ENCODE measurements around the gene ANKRD65.
"Not testable (repeated sequence)": the region's sequence is repeated elsewhere in the genome, so short reads cannot be mapped to it uniquely, and the experiment has no call there.

Gene ANKRD65

DNA sequence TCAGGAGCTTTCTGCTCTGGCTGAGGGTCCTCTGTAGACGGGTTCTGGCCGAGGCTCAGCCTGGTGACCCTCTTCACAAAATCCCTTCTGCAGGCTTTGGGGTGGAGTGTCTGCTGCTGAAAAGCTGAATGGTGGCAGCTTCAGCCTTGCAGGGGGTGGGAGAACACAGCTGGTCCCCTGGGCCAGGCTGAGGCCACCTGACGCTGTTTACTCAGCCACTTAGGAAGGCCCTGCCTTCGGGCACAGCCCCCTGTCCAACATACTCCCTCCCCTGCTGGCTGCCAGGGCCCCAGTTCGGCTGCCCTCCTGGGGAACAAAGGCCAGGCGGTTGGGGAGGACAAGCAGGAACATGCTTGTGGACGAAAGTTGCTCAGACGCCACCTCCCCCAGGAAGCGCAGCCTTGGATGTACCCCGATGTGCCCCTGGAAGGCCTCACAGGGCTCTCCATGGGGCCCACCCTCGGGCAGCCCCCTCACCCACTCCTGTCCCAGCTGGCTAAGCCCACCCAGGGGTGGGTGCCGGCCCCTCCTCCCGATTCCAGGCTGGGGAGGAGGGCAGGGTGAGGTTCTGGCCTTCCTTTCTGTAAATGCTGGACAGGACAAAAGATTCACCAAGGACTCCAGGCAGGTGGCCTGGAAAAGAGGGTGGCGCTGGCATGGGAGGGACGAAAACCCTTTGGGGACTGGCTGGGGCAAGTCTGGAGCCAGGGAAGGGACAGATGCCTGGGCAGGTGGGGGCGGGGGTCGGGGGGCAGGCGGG, at the start of gene ANKRD65:
Gene ANKRD65 (minus strand): TSS at position 130 of the 760 bp plus-strand sequence. CDS start 271 bp downstream, outside the sequence.
- no peak for DNase-seq

GRCh38 chr1:1468196-1468985, 47.3 kb upstream of the ANKRD65 start:
- not testable (repeated sequence) for DNase-seq

DNA sequence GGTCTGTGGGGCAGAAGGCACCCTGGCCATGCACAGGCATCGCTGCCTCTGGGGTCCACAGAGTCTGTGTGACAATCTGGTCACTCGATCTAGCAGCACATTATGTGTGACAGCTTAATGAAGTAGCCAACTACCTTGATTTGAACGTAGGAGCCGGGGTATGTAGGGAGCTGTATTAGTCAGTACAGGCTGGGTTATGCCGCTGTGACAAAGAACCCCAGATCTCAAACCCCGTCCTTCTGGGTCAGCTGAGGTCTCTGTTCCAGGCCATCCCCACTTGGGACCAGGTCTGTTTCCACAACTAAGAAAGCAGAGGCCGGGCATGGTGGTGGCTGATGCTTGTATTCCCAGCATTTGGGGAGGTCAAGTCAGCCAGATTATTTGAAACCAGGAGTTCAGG, 42.2 kb upstream of the ANKRD65 start:
- no peak for DNase-seq

DNA sequence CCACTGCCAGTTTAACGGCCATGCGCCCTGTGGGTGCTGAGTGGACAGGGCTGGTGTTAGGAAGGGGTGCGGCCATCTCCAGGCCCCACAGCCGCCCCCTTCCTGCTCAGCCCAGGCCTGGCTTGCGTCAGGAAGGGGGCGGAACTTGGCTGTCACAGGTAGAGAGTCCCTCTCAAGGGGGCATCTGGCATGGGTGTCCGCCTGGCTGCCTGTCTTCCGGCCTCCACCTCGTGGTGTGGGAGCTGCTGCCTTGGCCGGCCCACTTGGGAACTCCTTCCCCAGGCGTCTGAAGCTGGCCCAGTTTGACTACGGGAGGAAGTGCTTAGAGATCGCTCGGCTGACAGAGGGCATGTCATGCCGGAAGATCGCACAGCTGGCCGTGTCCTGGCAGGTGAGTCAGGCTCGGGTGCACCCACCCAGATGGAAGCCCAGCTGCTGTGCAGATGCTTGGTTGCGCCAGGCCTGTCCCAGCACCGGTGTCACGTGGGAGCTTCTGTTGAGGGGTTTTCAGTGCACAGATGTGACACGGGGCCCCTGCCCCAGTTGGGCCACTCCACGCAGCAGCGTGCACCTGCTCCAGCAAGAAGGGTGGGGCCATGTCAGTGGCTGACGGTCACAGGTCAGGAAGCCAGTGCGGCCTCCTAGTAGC, 41.4 kb upstream of the ANKRD65 start:
- DNase-seq: peak; percentile 25

DNA sequence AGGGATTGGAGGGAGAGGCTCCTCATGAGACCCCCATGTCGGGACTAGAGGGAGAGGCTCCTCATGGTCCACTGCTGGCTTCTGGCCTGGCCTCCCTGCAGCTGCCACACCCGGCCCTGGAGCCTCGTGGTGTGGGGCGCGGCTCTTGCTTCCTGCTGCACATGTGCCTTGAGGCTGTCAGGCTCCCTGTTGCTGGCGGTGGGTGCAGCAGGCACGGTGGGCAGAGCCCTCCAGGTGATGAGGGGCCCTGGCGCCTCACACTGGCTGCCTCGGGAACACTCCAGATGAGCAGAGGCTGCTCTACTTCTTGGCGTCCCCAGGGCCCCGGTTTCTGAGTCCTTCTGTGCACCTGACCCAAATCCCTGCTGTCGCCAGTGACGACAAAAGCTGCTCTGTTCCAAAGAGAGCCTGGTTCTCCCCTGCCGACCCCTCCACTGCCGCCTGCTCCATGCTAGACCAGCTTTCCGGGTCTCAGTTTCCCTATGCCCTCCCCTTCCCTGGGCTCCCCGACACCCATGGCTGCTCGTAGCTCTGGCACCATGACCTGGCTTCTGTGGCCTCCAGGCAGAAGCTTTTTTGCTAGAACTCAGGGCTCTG, 40.7 kb upstream of the ANKRD65 start:
- DNase-seq: no peak

DNA sequence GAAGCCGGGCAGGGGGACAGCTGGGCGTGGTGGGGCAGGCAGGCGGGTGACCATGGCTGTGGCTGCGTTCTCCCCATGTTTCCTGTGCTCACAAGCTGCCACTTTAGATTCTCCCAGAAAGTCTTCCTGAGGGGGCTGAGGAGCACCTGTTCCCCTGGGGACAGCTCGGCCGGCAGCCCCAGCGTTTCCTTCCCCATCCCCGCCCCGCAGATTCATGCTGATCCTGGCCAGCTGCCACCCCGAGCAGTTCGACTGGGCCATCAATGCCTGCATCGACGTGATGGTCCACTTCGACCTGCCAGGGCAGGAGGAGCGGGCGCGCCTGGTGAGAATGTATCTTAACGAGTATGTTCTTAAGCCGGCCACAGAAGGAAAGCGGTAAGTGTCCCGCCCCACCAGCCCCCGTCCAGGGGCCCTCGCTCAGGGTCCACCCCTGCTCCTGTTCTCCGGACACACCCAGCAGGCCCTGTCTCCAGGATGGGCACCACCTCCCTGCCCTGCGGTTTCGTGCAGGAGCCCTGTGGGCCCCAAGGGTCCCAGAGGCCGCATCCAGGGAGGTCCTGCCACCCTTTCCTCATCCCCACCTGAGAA, 39.6 kb upstream of the ANKRD65 start:
- no peak for DNase-seq

DNA sequence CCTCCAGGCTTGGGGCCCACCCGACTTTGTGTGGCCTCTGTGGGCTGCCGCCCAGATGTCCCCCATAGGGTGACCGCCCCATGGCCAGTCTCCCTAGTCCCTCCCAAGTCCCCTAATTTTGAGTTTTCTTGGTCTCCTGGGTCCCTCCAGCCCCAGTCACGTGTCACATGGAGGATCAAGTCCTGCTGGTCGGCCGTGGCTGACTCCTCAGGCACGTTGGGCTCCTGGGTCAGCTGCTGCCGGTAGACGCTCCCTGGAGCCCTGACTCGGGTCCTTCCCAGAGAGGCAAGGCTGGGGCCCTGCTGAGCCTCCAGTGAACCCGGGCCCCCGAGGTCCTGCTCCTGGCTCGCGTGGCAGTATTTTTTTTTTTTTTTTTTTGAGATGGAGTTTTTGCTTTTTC, 38.6 kb upstream of the ANKRD65 start:
- DNase-seq: not testable (repeated sequence)

- not testable (repeated sequence) for DNase-seq
These were observed 38.1 kb upstream of the ANKRD65 start for GRCh38 chr1:1459156-1459555.

DNA sequence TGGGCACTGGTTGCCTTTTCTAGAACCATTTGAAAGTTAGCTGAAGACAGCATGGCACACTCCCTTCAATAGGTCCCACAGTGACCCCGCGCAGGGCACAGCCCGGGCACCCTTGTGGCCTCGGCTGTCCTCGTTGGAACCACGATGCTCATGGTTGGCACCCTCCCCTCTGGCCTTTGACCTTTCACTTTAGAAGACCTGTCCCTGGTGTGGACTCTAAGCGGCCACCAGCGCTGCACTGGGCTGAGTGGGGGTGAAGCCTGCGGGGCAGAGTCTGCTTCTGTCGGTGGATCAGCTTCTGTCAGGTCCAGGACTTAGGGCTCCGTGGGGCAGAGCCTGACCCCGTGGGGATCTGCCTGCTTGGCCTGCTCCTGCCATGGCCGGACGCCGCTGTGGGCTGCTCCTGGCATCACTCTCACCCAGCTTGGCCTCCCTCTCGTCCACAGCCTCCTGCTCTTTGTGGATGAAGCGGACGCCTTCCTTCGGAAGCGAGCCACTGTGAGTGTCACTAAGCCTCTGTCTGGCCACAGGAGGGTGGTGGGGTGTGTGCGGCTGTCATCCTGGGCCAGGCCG, 35.7 kb upstream of the ANKRD65 start:
- DNase-seq: not testable (repeated sequence)

GRCh38 chr1:1455934-1456333, 34.9 kb upstream of the ANKRD65 start:
- not testable (repeated sequence) for DNase-seq

DNA sequence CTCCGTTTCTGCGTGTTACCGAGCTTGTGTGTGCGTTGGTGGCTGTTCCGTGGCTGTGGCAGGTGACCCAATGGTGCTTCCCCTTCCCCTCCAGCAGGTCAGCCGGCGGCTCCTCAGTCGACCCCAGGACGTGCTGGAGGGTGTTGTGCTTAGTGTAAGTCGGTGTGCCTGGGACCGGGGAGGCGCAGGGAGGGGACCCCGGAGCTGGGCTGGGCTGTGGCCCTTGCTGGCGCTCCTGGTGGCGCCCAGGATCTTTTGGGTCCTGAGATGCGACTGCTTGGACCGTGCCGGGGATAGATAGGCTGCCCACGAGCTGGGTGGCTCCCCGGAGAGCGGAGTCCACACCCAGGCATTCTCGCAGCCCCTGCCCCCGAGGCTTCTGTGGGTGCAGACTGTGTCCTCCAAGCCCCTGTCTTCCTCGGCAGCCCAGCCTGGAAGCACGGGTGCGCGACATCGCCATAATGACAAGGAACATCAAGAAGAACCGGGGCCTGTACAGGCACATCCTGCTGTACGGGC, 34.3 kb upstream of the ANKRD65 start:
- no peak for DNase-seq

DNA sequence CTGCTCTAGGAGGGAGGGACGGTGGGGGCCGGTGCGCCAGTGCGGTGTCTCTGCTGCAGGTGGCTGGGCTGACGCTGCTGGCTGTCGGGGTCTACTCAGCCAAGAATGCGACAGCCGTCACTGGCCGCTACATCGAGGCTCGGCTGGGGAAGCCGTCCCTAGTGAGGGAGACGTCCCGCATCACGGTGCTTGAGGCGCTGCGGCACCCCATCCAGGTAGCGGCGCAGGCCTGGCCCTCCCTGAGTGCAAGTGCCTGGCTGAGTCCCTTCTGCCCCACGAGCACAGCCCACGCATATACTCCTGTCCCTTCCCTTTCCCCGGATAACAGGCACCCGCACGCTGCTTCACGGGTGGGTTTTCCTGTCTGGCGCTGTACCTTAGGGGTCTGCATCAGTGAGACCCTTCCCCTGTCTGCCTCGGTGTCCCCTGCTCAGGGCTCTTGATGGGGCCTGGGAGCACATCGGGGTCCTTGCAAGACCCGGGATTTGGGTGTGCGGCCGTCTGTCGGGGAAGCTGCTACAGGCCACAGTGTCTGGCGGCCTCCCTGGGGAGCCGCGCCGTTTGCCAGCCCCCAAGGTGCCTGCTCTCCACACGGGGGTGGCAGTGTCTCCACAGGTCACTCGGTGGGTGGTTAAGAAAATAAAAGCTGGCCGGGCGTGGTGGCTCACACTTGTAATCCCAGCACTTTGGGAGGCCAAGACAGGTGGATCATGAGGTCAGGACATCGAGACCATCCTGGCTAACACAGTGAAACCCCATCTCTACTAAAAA, 33.4 kb upstream of the ANKRD65 start:
- DNase-seq: not testable (repeated sequence)

DNA sequence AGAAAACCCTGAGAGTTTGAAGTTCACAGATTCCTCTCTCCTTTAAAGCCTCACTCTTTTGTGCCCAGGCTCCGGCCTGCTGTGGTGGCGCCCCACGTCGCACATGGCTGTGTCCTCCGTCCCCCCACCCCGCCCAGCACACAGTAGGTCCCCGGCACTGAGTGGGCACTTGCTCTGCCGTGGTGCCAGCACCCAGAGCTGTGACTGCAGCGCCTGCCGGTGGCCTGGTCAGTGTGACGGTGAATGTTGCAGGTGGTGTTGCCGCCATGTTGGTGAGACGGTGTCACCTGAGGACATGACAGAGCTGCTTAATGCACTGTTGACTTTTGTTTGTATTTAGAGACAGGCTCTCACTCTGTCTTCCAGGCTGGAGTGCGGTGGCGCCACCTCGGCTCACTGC, 31.8 kb upstream of the ANKRD65 start:
- no peak for DNase-seq

DNA sequence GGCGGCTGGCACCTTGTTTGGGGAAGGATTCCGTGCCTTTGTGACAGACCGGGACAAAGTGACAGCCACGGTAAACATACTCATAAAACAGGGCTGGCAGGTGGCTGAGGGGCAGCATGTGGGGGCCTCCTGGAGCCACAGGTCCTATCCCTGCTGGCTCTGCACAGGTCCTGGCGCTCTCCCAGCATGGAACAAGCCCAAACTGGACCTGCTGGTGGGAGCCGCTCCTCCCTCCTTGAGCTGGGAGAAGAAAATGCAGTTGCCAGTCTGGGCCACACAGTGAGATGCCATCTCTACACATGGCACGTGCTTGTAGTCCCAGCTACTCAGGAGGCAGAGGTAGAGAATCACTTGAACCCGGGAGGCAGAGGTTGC, 31.3 kb upstream of the ANKRD65 start:
- not testable (repeated sequence) for DNase-seq

DNA sequence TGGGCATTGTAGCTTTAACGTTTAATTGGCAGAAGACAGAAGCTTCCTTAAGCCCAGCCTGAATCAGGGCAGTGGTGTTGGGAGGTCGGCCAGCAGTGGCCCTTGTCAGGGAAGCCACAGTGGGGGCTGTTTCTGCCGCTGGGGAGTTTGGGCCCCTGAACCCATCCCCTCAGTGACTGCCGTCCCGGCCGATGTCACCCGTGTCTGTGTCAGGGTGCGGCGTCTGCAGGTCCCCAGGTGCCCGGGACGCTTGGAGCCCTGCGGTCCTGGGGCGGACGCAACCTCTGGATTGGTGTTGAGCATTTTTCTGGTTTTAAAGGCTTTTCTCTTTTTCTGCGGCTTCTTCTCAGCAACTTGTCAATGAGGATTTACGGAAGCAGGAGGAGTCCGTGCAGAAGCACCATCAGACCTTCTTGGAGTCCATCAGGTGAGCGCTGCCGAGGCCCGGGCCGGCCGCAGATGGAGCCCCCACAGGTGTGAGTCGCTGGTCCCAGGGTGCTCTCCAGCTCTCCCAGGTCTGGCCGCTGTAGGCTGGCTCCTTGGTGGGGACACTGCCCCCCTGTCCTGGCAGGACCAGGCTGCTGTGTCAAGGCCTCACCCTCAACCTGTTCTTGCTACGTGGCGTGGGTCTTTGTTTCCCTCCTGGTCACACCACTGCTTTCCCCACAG, 30.8 kb upstream of the ANKRD65 start:
- DNase-seq: no peak

DNA sequence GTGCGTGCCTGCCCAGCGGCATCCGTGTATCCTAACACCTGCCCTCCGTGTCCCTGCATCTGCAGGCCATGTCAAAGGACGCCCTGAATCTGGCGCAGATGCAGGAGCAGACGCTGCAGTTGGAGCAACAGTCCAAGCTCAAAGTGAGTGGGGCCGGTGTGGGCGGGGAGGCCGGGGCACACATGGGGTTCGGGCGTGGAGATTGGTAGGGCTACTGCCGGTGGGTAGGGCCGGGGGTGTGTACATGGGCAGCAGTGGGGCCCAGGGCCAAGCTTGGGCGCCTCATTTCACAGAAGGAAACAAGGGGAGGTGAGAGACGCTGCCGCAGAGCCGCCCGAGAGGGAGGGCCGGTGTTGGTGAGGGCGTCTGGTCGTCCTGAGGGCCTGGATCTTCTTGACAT, 29.5 kb upstream of the ANKRD65 start:
- not testable (repeated sequence) for DNase-seq

- no peak for DNase-seq
These were observed 28.1 kb upstream of the ANKRD65 start, which contains the start of gene ATAD3C for GRCh38 chr1:1449099-1449739. Gene ATAD3C (plus strand): TSS chr1:1449689. CDS start chr1:1450684, 995 bp downstream.

DNA sequence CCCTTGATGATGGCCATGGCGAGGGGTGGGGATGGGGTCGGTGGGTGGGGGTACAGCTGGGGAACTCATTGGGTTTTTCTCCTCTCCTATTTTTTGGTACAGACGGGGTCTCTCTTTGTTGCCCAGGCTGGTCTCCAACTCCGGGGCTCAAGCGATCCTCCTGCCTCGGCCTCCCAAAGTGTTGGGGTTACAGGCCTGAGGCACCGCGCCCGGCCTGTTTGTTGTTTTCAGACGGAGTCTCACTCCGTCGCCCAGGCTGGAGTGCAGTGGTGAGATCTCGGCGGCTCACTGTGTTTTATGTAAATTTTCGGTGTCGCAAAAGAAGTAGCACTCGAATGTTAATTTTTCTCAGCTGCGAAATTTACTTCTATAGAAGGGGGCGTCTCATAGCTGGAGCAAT, 25.6 kb upstream of the ANKRD65 start:
- DNase-seq: not testable (repeated sequence)

GRCh38 chr1:1442069-1442770, 21.1 kb upstream of the ANKRD65 start:
- no peak for DNase-seq
